ENCODE data around the gene LDB2. TPM values are rescaled to one million over a fixed set of nuclear protein-coding genes. Genes with fewer than 3 reads are reported as not detected.

LDB2 gene
- total RNA-seq, 3 donors from 2014 or later, result 4.7 to 19.9 (median 9.3) TPM

- intact Hi-C loops (cut with DNase I, micrococcal nuclease), result no loop called here
- Histone ChIP-seq H3K9me3 (no peaks in the 10 kb centered on the region), H3K4me1 (ENCODE audit: low read depth) (no peaks in the 10 kb centered on the region), H3K4me3 (no peak overlapping the region), H3K36me3 (ENCODE audit: low read depth) (no peaks in the 10 kb centered on the region)
- no peak for ATAC-seq
- no peak for TF ChIP-seq CTCF (IDR thresholded peaks at IDR 0.05)
- no peak for DNase-seq
Measured at GRCh38 chr4:16597443-16597842, 301.0 kb downstream of the LDB2 start.

DNA sequence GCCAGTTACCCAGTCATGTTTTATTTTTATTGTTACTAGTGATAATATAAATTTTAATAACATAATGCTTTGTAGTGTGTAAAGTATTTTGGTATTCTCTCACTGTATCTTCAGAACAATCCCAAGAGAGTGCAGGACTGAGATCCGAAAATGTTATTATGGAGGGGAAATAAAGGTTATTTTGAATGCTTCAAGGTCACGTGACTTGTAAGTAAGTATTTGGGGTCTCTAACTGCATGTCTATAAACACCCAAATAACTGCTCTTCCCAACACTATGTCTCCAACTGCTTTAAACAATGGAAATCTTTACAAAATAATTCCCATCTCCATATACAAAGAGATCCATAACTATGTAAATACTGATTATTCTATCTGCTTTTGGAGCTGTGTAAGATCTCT is 302.2 kb downstream of the LDB2 start:
- ATAC-seq (no peak), DNase-seq (no peak)
- H3K36me3 ChIP-seq (ENCODE audit: low read depth), result no peaks in the 10 kb centered on the region
- no peak overlapping the region for H3K4me3 ChIP-seq
- no peak for TF ChIP-seq CTCF (IDR thresholded peaks at IDR 0.05)
- H3K4me1 ChIP-seq (ENCODE audit: low read depth), result no peaks in the 10 kb centered on the region
- intact Hi-C loops (cut with DNase I, micrococcal nuclease), result no loop called here
- no peaks in the 10 kb centered on the region for H3K9me3 ChIP-seq

DNA sequence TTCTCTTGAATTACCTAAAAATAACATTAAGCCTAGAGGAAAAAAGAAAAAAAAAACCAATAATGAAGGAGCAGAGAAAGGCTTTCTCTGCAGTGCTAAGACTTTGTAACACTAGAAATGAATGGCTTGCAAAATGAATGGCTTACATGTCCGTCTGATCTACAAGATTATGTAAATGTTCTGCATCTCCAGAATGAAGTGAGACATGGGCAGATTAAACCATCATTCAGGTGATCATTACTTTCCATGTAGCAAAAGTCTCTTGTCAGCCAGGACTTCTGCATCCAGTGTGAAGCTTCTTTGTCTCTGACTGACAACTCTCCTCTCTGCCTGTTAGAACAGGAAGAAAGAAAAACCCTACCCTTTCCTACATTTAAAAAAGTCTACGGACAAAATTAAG is 304.3 kb downstream of the LDB2 start:
- H3K36me3 ChIP-seq (ENCODE audit: low read depth), result no peaks in the 10 kb centered on the region
- TF ChIP-seq CTCF (IDR thresholded peaks at IDR 0.05), result no peak
- DNase-seq, result no peak
- no peaks in the 10 kb centered on the region for H3K4me1 ChIP-seq (ENCODE audit: low read depth)
- no peak overlapping the region for H3K4me3 ChIP-seq
- no peaks in the 10 kb centered on the region for H3K9me3 ChIP-seq
- intact Hi-C loops (cut with DNase I, micrococcal nuclease), result no loop called here
- ATAC-seq, result no peak

- Histone ChIP-seq H3K4me1 (ENCODE audit: low read depth) (no peaks in the 10 kb centered on the region), H3K4me3 (no peak overlapping the region), H3K9me3 (no peaks in the 10 kb centered on the region), H3K36me3 (ENCODE audit: low read depth) (no peaks in the 10 kb centered on the region)
- ATAC-seq (no peak), DNase-seq (no peak)
- intact Hi-C loops (cut with DNase I, micrococcal nuclease), result no loop called here
- no peak for TF ChIP-seq CTCF (IDR thresholded peaks at IDR 0.05)
Measured at GRCh38 chr4:16593386-16593785, 305.1 kb downstream of the LDB2 start.

DNA sequence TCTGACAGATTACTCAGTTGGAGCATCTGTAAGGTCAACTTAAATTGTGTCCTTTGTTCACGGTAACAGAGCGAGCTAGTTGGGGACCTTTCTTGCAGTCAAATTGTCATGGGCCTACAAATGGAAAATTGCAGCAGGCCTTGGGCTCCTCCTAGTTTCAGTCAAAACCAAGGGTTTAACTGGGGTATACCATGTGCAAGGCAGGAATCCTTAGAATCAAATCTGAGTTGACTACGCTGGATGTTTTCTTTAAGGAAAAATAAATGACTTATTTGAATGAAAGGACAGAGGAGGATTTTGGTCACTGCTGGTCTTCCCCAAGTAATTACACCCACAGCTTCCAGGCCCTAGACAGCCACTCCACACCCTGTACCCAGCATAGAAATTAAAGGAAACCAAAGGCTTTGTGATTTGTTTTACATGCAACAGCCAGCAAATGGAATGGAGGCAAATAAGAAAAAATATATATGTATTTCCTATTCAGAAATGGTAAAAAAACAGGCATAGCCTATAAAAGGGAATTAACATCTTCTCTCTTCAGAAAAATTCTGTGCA is 307.1 kb downstream of the LDB2 start:
- no peaks in the 10 kb centered on the region for H3K36me3 ChIP-seq (ENCODE audit: low read depth)
- DNase-seq (no peak), ATAC-seq (no peak)
- intact Hi-C loops (cut with DNase I, micrococcal nuclease), result no loop called here
- no peak for TF ChIP-seq CTCF (IDR thresholded peaks at IDR 0.05)
- H3K4me1 ChIP-seq (ENCODE audit: low read depth), result no peaks in the 10 kb centered on the region
- H3K4me3 ChIP-seq, result no peak overlapping the region
- H3K9me3 ChIP-seq, result no peaks in the 10 kb centered on the region

DNA sequence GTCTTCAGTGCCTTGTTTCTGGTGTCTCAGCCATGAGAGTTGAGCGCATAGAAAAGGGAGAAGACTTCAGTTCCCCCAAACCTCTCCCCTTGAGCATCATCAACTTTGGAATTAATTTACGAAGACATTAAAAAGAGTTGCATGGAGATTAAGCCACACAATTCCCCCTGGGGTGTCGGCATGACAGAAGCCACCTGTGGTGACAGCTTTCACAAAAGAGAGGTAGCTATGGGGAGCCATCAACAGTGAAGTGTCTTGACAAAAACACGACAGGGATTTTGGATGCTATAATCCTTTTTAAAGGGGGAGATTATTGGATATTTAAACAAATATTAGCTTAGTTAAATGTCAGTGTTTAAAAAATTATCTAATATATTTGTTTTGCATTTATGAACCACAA is 307.6 kb downstream of the LDB2 start:
- no peaks in the 10 kb centered on the region for H3K36me3 ChIP-seq (ENCODE audit: low read depth)
- no peaks in the 10 kb centered on the region for H3K9me3 ChIP-seq
- H3K4me3 ChIP-seq, result no peak overlapping the region
- no peak for TF ChIP-seq CTCF (IDR thresholded peaks at IDR 0.05)
- ATAC-seq, result no peak
- intact Hi-C loops (cut with DNase I, micrococcal nuclease), result no loop called here
- H3K4me1 ChIP-seq (ENCODE audit: low read depth), result no peaks in the 10 kb centered on the region
- no peak for DNase-seq

Measured in mucosa of descending colon (tissue), 3 donors.